Stimulated activated CD8-positive, alpha-beta memory T cell treated with anti-CD3 and anti-CD28 coated beads, Interleukin-2, amount 100 ng/mL, for 1 hour (primary cell): ENCODE results near the gene GTSE1.

Experiments used
- DNase-seq, 2 donors: peaks; one replicate each; pipeline ENCODE4 v3.0.0-alpha.2; 2020; ENCODE audit warnings: low read depth in 2 of 2

Gene GTSE1

DNA sequence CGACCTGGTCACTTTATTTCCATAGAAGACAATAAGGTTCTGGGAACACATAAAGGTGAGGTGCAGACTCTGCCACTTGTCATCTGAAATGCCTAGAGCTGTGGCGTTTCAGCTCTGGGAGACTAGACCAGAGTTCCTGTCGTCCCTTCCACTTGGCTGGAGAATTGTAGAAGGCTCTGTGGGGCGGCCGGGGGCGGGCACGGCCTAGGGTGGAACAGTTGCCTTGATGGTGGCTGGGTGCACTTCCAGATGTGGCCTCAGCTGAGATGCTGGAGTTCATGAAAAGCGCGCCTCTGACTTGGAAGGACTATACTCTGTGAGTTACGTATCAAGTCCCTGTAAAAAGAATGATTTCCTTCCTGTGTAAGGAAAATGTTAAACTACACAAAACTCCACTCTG is 55.6 kb downstream of the GTSE1 start:
- DNase-seq: no peak

GRCh38 chr22:46352691-46353386 is 56.2 kb downstream of the GTSE1 start:
- DNase-seq: no peak

GRCh38 chr22:46353483-46354105 is 56.9 kb downstream of the GTSE1 start:
- no peak for DNase-seq

DNA sequence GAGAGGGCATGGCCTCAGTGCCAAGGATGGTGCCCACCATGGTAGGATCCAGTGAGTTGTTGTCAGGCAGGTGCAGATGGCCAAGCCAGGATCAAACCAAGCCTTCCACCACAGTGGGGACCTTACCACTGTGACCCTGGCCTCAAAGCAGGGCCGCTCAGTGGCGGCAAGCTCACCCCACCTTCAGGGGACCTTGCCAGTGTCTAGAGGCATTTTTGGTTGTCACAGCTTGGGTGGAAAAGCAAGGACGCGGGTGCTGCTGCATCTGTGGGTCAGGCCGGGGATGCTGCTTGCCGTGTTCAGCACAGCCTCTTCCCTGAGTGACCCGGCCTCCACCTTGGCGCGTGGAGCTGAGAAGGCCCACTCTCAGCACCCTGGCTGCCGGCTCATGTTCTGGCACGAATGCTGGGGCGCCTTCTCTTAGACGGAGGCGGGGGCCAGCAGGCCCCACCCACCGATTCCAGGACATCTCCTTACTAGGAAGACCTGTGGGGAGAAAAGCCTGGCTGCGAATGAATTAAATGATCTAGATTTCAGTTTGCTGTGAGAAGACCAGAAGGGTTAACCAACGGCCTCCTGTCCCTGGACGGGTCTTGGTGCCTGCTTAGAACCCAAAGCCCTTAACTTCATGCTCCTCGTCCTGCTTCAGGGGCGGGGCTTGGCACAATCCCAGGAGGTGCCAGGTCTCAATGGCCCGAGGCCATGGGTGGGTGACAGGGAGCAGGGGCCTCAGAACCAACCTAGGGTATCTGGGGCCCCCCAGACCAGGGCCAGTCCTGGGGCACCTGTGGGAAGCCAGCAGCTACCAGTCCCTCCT is 57.7 kb downstream of the GTSE1 start:
- DNase-seq: no peak

DNA sequence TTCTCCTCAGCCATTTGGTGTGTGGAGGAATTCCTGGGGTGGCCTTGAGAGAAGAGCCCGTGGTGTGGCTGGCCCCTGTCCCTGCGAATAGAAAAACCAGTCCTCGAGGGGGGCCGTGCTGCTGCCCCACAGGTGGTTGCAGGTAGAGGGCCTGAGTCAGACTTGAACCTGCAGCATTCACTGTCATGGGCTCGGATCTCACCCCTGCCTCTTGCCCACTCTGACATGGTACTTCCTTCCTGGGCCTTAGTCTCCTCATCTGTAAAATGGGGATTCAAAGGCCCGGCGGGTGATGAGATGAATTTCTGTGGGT is 58.3 kb downstream of the GTSE1 start:
- no peak for DNase-seq

DNA sequence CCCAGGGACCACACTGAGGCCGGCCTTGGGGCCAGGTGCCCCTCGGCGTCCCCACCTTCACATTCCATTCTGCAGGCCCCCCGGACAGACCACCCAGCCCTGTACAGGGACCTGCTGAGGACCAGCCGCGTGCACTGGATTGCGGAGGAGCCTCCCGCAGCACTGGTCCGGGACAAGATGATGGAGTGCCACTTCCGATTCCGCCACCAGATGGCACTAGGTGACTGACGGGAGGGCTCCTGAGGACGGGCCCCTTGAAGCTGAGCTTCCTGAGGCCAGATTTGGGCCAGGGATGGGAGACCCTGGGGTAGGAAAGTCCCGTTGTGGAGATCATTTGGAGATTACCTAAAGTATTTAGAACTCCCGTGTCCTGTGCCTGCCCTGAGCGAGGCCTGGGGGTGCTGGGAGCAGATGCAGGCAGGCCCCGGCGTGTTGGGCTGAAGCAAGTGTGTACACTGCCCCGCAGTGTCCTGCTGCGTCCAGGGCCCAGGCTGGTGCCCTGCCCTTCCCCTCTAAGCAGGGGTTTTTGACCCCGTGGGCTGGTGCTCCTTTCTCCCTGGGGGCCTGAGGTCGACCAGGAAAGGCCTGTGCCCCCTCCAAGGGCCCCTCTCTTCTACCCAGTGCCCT is 58.8 kb downstream of the GTSE1 start:
- peak; percentile 35 to 47 for DNase-seq

DNA sequence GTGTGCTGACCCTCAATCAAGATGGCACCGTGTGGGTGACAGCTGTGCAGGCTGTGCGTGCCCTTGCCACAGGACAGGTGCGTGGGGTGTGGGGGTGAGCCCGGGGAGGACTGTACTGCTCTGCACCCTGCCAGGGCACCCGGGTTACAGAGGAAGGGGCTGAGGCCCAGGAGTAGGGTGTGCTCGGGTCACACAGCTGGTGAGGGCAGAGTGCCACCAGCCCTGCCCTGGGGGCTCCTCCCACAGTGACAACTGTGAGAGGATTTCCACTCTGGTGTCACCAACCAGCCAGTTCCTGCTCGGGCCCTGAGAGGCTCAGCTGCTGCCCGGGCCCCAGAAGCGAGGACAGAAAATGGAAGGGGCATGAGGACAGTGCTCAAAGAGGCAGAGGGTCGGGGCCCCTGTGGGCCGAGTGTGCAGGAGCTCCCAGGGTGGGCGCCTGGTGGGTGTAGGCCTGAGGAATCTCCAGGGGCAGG is 59.4 kb downstream of the GTSE1 start:
- DNase-seq: no peak

- no peak for DNase-seq
These were observed 60.1 kb downstream of the GTSE1 start for GRCh38 chr22:46356496-46357480.

- DNase-seq: no peak
These were observed 61.2 kb downstream of the GTSE1 start for GRCh38 chr22:46357711-46358520.

GRCh38 chr22:46358766-46359165 is 62.1 kb downstream of the GTSE1 start:
- no peak for DNase-seq

GRCh38 chr22:46359362-46359761 is 62.7 kb downstream of the GTSE1 start:
- no peak for DNase-seq

DNA sequence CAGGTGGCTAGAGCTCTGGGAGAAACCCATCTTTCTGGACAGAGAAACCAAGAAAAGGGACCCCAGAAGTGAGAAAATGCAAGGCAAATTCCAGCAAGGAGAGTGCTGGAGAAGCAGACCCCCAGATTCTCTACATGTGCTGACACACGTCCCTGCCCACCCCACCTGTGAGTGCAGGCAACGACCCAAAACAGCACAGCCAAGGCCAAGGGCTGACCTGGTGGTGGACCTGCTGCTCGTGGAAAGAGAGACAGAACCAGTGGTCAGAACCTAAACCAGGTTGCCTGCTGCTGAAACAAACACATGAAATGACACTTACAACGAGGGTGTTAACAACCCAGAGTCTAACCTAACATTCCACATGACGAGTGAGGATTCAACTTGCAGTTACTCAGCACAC is 63.4 kb downstream of the GTSE1 start:
- DNase-seq: no peak

DNA sequence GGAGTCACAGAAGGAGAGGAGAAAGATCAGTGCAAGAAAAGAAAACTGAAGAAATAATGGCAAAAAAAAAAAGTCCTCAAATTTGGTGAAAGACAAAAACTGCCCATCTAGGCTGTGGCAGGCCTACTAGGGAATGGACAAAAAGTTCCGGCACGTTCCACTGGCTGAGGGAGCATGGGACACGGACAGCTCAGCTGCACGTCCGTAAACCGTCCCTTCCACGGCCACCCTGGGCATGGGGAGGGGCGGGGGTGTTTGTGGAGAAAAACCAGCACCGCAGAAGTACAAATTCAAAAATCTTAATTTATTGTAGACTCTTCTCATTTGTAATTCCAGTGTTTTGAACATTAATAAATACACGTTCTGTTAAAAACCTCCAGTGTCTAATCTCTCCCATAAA is 64.2 kb downstream of the GTSE1 start:
- DNase-seq: no peak

GRCh38 chr22:46361826-46362202 is 65.1 kb downstream of the GTSE1 start:
- no peak for DNase-seq

GRCh38 chr22:46362203-46362933 is 65.7 kb downstream of the GTSE1 start:
- no peak for DNase-seq

DNA sequence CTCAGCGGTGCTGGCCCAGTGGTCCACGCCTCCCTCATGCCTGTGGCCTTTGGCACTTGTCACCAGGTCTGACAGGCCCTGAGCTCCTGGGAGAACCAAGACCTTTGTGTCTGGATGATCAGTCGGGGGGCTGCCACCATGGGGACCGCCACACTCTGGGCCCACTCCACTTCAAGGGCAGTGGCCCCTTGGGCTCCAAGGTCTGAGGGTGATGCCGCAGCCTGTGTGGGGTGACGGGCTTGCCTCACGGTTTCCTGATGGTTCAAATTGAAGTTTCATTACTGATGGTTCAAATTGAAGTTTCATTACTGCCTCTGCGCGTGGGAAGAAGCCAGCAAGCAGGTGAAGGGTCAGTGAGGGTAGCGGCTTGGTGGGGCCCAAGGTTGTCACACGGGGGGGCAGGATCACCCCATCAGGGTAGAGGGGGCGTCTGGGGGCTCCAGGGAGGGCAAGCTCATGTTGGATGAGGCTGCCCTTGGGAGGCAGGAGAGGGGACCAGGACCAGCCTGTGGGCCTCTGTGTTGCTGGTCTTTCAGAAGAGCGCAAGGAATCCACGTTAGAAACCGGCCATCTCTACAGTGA is 66.4 kb downstream of the GTSE1 start:
- no peak for DNase-seq

DNA sequence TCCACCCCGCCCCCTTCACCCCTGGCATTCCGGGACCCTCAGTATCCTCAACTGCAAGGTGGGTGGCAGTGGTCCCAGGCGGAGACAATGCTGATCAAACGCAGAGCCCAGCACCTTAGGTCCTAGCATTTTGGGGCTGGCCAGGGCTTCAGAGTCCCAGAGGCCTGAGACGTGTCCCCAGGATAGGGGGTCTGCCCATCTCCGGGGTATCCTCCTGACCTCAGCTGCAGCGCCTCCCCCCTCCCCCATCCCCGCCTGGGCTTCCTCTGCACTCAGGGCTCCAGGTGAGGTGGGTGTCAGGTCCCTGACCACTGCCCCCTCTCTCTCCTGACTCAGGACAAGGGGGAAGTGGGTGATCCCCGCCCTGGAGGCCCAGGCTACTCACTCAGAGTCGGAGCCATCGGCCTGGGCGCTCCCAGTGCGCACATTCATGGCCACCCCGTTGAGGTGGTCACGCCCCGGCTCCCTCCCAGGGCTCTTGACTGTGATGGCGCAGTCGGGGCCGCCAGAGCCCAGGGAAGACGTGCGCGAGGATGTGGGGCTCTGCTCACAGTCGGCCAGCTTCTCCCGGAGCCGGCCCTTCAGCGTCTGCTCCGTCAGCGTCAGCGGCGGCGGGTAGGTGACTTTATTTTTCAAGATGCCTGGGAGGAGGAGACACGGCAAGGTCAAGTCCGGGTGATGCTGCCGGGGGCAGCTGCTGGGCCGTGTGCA is 67.1 kb downstream of the GTSE1 start:
- DNase-seq: no peak

- DNase-seq: no peak
These were observed 67.9 kb downstream of the GTSE1 start for GRCh38 chr22:46364341-46365165.
